ENCODE data around the gene C22orf39. TPM values are rescaled to one million over a fixed set of nuclear protein-coding genes. Genes with fewer than 3 reads are reported as not detected.

C22orf39 gene
- total RNA-seq, 2 experiments from 2014 or later = 52.1 to 64.8 TPM

DNA sequence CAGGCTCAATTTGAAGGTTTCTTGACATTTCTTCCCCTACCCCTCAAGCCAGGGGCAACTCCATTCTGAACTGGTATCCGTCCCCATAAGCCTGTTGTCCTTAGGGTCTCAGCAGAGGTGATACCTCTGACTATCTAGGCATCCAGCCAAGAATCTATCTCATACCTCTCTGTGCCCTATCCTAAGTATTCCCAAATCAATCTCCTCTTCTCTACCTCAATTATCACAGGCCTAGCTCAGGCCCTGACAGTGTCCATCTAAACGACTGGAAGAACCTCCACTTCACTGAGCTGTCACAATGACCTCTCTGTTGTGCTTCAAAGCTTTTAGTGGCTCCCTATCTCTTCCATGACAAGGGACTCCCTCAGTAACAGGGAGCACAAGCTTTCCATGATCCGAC, 42.8 kb downstream of the C22orf39 start:
- Histone ChIP-seq H4K20me1 (ENCODE audit: insufficient read depth, low read length) (no peaks in the 10 kb centered on the region), H3K4me3 (ENCODE audit: low read depth, low read length, poor library complexity, severe bottlenecking) (no peak overlapping the region), H2AFZ (ENCODE audit: low read length) (no peak overlapping the region), H3K79me2 (ENCODE audit: insufficient read depth, low read depth, low read length) (no peaks in the 10 kb centered on the region), H3K9me2 (ENCODE audit: insufficient read depth, low read length) (no peaks in the 10 kb centered on the region), H3K4me1 (ENCODE audit: insufficient read depth, low read length, poor library complexity, severe bottlenecking) (peaks cover 8% of the 10 kb centered on the region), H3K4me2 (ENCODE audit: low read length) (no peak overlapping the region), H3K9me3 (ENCODE audit: low read length) (no peaks in the 10 kb centered on the region), H3K27ac (ENCODE audit: low read depth, low read length, poor library complexity, severe bottlenecking) (no peak overlapping the region), H3K36me3 (ENCODE audit: insufficient read depth, low read length) (peaks cover 91% of the 10 kb centered on the region)
- CTCF ChIA-PET (ENCODE audit: unreplicated experiment) = interaction anchor here (0.5 to 1.0 kb wide), 2 partner anchors 10 to 15 kb away, joined by 3 read pairs; no protein-coding TSS in a partner anchor
- TF ChIP-seq EZH2phosphoT487 (IDR thresholded peaks at IDR 0.05; ENCODE audit: borderline replicate concordance, low read depth, low read length) = no peak
- TF ChIP-seq, protein P1, sequence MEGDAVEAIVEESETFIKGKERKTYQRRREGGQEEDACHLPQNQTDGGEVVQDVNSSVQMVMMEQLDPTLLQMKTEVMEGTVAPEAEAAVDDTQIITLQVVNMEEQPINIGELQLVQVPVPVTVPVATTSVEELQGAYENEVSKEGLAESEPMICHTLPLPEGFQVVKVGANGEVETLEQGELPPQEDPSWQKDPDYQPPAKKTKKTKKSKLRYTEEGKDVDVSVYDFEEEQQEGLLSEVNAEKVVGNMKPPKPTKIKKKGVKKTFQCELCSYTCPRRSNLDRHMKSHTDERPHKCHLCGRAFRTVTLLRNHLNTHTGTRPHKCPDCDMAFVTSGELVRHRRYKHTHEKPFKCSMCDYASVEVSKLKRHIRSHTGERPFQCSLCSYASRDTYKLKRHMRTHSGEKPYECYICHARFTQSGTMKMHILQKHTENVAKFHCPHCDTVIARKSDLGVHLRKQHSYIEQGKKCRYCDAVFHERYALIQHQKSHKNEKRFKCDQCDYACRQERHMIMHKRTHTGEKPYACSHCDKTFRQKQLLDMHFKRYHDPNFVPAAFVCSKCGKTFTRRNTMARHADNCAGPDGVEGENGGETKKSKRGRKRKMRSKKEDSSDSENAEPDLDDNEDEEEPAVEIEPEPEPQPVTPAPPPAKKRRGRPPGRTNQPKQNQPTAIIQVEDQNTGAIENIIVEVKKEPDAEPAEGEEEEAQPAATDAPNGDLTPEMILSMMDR (conservative IDR thresholded peaks at IDR 0.05; ENCODE audit: low read length) = no peak
- no peak for DNase-seq (ENCODE audit: low spot score)
- intact Hi-C loops (cut with micrococcal nuclease; ENCODE audit: unreplicated experiment) = no loop called here
- POLR2A ChIA-PET = no interaction called here
- no TSS peak for BruUV-seq (replicated peaks)

DNA sequence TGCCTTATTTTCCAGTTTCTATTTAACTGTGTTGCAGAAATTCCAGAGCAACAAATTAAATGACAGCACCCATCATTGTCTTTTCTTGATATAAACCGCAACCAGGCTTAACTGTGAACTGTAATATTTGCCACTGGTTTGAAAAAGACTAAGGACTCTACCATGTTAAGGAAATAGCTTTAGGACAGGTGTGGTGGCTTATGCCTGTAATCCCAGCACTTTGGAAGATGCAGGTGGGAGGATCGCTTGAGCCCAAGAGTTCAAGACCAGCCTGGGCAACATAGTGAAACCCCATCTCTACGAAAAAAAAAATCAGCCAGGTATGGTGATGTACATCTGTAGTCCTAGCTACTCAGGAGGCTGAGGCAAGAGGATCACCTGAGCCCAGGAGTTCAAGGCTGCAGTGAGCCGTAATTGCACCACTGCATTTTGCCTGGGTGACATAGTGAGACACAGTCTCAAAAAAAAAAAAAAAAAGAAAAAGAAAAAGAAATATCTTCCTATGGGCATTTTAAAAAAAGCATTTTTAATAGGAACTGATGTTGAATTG, 44.8 kb downstream of the C22orf39 start:
- H3K9me3 ChIP-seq (ENCODE audit: low read length) = no peaks in the 10 kb centered on the region
- DNase-seq (ENCODE audit: low spot score) = no peak
- H3K9me2 ChIP-seq (ENCODE audit: insufficient read depth, low read length) = no peaks in the 10 kb centered on the region
- H2AFZ ChIP-seq (ENCODE audit: low read length) = no peak overlapping the region
- BruUV-seq (replicated peaks) = no TSS peak
- intact Hi-C loops (cut with micrococcal nuclease; ENCODE audit: unreplicated experiment) = no loop called here
- H3K4me3 ChIP-seq (ENCODE audit: low read depth, low read length, poor library complexity, severe bottlenecking) = no peak overlapping the region
- ChIA-PET CTCF (ENCODE audit: unreplicated experiment) (no interaction called here), POLR2A (no interaction called here)
- no peak for TF ChIP-seq EZH2phosphoT487 (IDR thresholded peaks at IDR 0.05; ENCODE audit: borderline replicate concordance, low read depth, low read length)
- TF ChIP-seq, protein P1 (conservative IDR thresholded peaks at IDR 0.05; ENCODE audit: low read length) = no peak
- no peak overlapping the region for H3K27ac ChIP-seq (ENCODE audit: low read depth, low read length, poor library complexity, severe bottlenecking)
- H3K79me2 ChIP-seq (ENCODE audit: insufficient read depth, low read depth, low read length) = no peaks in the 10 kb centered on the region
- H3K4me1 ChIP-seq (ENCODE audit: insufficient read depth, low read length, poor library complexity, severe bottlenecking) = peaks cover 8% of the 10 kb centered on the region
- no peak overlapping the region for H3K4me2 ChIP-seq (ENCODE audit: low read length)
- H4K20me1 ChIP-seq (ENCODE audit: insufficient read depth, low read length) = no peaks in the 10 kb centered on the region
- H3K36me3 ChIP-seq (ENCODE audit: insufficient read depth, low read length) = peaks cover 89% of the 10 kb centered on the region

DNA sequence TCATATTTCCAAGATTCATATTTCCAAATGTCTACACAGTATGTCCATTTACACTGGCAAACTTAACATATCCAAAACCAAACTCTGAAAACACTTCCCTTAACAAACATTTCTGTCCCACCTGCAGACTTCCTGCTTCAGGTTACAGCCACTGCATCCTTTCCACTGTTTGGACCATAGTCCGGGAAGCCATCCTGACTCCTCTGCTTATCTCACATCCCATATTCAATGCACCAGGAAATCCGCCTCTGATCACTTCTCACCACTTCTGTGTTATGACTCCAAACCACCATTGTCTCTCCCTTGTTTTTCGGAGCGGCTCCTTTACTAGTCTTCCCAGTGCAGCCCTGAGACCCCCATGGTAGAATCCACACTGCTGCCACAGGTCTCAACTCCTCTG, 46.0 kb downstream of the C22orf39 start:
- H3K27ac ChIP-seq (ENCODE audit: low read depth, low read length, poor library complexity, severe bottlenecking) = no peak overlapping the region
- H3K9me3 ChIP-seq (ENCODE audit: low read length) = no peaks in the 10 kb centered on the region
- H3K9me2 ChIP-seq (ENCODE audit: insufficient read depth, low read length) = no peaks in the 10 kb centered on the region
- ChIA-PET CTCF (ENCODE audit: unreplicated experiment) (no interaction called here), POLR2A (no interaction called here)
- DNase-seq (ENCODE audit: low spot score) = no peak
- H3K4me1 ChIP-seq (ENCODE audit: insufficient read depth, low read length, poor library complexity, severe bottlenecking) = peaks cover 8% of the 10 kb centered on the region
- H3K4me3 ChIP-seq (ENCODE audit: low read depth, low read length, poor library complexity, severe bottlenecking) = no peak overlapping the region
- intact Hi-C loops (cut with micrococcal nuclease; ENCODE audit: unreplicated experiment) = no loop called here
- H3K79me2 ChIP-seq (ENCODE audit: insufficient read depth, low read depth, low read length) = no peaks in the 10 kb centered on the region
- BruUV-seq (replicated peaks) = no TSS peak
- peaks cover 89% of the 10 kb centered on the region for H3K36me3 ChIP-seq (ENCODE audit: insufficient read depth, low read length)
- no peak overlapping the region for H2AFZ ChIP-seq (ENCODE audit: low read length)
- no peaks in the 10 kb centered on the region for H4K20me1 ChIP-seq (ENCODE audit: insufficient read depth, low read length)
- H3K4me2 ChIP-seq (ENCODE audit: low read length) = no peak overlapping the region
- TF ChIP-seq, protein P1 (conservative IDR thresholded peaks at IDR 0.05; ENCODE audit: low read length) = no peak
- TF ChIP-seq EZH2phosphoT487 (IDR thresholded peaks at IDR 0.05; ENCODE audit: borderline replicate concordance, low read depth, low read length) = no peak

Measured in OCI-LY7 (cell line).